ENCODE results near the gene TXNDC11.

Gene TXNDC11

DNA sequence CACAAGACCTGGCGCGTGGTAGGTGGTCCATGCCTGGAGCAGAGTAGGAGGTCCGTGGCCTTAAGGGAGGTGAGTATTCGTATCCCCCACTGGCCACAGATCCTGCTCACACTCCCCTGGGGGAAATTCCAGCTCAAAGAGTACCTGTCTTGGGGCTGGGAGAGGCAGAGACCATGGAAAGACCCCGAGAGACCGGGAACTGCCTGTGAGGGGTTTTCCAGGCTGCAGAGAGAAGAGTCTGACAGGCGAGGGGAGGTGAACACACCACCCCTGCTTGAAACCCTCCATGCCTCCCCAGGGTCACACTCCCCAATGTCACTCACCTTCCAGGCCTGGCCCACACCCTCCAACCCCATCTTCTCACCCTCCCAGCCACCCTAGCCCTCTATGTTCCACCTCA lies 87.0 kb downstream of the TXNDC11 start:
- no peak for DNase-seq

DNA sequence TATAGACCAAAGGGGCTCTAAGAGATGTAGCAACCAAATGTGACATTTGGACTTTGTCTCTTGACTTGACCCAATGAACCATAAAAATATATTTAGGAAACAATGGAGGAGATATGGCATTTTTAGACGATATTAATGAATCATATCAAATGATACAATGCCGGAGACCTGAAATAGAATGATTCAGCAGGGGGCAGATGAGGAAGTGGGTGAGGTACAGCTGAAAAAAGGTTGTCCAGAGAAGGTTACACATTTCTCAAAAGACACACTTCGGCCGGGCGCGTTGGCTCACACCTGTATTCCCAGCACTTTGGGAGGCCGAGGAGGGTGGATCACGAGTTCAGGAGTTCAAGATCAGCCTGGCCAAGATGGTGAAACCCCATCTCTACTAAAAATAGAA lies 90.9 kb downstream of the TXNDC11 start:
- no peak for DNase-seq

DNA sequence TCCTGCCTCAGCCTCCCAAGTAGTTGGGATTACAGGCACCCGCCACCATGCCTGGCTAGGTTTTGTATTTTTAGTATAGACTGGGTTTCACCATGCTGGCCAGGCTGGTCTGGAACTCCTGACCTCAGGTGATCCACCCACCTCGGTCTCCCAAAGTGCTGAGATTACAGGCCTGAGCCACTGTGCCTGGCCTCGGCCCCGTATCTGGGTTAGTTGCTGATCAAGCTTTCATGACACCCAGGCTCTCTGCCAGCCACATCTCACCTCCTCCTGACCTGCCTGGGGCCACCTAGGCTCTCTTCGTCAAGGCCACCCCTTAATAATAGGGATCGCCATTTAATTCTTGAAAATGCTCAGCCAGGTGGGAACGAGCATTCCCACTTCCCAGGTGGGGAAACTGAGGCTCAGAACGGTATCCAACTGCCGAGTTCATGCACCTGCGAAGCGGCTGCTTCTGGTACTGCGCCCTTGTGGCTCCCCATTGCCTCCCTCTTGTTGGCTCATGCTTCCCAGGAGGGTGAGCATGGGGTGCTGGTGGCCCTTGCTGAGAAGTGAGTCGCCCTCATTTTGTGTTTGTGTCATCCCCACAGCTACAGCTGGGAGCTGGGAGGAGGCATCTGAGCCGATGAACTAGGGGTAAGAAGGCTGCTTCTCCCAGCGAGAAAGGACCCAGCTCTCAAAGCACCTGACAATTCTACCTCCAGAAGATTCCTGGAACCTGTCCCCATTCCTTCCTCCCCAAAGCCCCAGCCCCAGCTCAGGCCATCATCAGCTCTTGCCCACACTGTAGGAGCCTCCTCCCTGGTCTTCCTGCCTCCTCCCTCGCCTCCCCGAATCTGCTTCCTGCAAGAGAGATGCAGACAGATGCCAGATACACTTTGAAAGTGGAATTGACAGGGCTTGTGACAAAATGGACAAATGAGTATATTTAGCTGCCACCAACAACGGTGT lies 91.7 kb downstream of the TXNDC11 start:
- DNase-seq = no peak

DNA sequence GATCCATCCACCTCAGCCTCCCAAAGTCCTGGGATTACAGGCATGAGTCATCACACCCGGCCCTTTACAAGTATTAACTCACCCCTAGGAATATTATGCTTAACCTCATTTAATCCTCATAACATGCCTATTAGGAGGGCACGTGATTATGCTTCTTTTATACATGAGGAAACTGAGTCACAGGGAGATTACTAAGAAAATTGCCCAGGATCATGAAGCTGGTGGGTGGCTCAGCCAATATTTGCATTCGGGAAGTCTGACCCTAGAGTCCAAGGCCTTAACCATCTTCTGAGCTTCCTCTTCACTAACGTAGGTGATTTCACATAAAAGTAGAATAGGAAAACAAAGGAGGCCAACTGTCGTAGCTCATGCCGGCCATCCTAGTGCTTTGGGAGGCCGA lies 93.4 kb downstream of the TXNDC11 start:
- DNase-seq = no peak

DNA sequence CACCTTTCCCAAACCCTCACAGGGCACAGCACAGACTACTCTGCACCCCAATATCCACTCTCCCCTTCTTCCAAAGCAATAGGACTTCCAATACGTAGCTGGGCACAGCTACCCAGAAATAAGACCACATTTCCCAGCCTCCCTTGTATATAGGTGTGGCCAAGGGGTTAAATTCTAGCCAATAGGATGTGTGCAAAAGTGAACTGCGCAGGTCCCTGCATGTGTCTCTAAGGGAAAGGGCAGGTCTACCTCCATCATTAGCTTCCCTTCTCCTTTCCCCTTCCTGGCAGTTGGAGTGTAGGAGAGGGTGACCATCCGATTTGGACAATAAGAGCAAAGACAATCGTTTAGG lies 99.9 kb downstream of the TXNDC11 start:
- no peak for DNase-seq

DNA sequence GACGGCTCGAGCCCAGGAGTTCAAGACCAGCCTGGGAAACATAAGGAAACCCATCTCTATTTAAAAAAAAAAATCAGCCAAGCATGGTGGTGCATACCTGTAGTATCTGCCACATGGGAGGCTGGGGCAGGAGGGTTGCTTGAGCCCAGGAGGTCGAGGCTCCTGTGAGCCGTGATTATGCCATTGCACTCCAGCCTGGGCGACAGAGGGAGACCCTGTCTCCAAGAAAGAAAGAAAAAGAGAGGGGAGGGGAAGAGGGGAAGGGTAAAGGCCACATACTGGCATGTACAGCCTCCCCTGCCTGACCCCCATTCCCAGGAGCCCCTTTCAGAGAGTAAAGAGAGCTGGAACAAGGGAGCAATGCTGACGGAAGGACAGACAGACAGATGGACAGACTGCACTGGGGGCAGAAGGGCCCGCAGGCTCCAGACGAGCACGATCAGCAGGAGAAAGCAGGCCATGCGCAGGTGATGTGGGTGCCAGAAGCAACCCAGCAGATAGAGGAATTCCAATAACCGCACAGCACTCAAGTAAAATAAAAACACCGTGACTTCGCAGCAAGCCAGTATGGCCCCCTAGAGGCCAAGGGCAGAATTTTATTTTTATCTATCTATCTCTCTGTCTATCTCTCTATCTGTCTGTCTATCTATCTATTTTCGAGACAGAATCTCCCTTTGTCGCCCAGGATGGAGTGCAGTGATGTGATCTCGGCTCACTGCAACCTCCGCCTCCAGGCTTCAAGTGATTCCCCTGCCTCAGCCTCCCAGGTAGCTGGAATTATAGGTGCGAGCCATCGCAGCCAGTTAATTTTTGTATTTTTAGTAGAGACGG lies 101.5 kb downstream of the TXNDC11 start:
- peak; percentile 58 for DNase-seq

DNA sequence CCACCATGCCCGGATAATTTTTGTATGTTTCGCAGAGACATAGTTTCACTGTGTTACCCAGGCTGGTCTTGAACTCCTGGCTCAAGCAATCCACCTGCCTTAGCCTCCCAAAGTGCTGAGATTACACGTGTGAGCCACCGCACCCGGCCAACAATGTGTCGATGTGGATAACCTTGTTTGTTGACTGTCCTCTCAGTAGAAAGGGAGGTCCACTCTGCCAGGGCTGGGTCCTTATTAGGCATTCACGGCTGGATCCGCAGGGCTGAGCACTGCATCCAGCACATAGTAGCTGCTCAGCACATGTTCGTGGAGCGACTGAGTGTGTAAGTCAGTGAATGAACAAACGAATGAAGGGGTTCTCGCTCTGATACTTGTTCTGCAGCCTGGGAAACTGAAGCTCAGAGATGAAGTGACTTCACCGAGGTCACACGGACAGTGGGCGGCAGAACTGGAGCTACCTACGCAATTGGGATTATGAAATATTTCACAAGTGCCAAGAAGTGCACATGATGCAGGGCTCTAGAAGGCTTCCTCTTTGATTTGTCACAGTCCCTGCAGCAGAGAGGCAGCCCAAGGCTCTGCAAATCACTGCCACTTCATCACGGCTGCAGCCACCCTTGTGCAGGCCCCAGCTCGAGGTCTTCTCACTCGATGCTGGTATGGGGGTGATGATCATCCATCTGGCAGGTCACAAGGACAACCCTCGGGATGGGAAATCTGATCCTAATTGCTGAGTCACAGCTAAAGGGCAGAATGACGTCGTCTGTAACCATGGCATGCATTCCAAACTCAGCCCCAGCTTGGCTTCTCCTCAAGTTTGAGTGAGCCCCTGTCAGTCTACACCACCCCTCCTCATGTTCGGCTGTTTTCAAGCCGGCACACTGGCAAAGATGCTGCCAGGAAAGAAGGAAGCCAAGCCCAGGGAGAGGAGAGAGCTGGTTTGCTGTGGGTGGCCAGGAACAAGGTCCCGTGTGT lies 102.4 kb downstream of the TXNDC11 start:
- DNase-seq = peak; percentile 86

DNA sequence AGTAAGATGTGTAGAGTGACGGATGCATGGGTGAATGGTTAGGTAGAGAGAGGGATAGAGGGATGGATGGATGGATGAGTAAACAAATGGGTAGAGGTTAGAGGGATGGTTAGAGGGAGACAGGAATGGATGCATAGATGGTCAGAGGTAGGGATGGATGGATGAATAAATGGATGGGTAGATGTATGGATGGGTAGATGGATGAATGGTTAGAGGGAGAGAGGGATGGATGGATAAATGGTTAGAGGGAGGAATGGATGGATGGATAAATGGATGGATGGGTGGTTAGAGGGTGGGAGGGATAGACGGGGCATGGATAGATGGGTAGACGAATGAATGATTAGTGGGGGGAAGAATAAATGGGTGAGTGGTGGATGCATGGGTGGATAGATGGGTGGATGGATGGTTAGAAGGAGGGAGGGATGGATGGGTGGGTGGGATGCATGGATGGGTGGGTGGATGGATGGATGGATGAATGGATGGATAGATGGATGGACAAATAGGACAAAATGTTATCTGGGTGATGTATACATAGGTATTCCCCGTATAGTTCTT lies 103.6 kb downstream of the TXNDC11 start:
- no peak for DNase-seq

DNA sequence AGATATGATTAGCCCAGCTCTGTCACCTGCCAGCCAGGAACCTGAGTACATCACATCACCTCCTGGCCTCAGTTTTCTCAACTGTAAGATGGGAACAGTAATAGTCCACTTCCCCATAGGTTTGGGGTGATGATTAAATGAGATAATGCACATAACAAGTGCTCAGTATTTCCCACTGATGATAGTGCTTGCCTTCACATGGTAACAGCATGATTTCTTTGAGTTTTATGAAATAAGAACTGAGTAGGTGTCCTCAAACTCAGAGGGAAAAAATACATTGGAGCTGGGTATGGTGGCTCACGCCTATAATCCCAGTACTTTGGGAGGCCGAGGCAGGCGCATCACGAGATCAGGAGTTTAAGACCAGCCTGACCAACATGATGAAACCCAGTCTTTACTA lies 104.5 kb downstream of the TXNDC11 start:
- DNase-seq = no peak

DNA sequence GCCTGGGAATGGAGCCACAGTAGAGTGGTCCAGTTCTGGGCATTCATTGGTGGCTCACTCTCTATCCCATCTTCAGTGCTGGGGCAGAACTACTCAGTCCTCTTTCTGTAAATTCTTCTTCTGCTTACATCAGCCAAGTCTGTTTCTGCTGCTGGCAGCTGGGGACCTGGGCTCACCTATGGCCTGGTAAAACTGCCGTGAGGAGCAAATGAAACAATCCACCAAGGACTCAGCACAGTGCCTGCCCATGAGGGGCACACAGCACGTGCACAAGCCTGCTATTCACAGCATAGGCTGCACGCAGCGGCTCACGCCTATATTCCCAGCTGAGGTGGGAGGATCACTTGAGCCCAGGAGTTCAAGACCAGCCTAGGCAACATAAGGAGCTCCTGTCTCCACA lies 105.3 kb downstream of the TXNDC11 start:
- no peak for DNase-seq

DNA sequence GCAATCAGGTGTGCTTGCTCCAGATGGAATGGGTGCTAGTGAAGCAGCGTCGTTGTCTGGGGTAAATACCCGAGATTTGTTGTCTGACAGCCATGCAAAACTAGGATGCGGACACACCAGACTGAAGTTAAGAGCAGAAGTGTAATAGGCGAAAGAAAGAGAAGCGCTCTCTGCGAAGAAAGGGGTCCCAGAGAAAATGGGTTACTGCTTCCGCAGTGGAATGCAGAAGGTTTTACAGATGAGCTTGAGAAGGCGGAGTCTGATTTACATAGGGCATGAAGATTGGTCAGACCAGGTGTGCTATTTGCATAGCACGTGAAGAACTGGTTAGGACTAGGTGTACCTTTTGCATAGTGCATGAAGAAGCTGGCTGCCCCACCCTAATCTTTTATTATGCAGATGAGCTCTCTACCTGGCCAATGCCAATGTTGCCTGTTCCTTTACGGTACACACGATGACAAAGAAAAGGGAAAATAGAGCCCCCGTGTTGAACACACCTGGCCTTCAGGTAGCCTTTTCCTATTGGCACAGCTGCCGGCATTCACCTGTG lies 106.4 kb downstream of the TXNDC11 start:
- no peak for DNase-seq

DNA sequence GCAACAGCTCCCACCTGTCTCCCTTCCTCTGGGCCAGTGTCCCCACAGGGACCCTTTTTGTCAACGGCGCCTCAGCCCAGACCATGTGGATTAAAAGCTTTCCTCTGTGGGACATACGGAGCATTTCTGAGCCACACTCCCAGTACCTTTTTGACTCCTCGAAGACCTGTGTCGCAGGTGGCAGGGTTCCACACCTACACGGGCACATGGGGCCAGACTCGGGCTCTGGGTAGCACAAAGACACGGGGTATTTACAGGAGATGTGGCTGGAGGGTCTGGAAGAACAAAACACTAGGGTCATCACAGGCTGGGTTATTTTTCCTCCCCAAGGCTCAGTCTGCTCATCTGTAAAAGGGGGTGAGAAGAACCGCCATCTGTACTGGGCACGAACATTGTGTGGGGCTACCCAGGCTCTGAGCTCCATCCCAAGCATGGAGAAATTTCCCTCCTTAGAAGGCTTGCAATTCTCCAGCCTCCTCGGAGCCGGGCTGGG lies 106.9 kb downstream of the TXNDC11 start:
- DNase-seq = no peak

DNA sequence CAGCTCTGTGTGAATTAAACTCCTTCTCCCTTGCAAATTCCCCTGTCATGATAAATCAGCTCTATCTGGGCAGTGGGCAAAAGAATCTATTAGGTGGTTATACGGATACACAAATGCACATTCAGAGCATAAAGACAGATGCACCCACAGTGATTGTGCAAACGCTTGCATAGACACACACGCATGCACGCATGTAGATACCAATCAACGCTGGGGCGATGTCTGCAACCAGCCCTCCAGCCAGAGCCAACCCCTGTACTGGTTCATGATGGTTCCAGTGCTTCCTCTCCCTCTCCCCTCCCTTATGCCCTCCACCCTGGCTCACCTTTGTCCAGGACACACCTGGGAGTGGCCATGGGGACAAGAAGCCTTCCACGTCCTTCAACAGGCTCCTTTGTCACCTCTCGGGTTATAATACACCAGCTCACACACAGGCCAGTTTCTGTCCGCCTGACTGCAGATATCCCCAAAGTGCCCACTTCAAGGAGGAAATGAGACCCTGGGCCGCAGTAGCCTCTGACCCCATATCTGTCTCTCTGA lies 107.5 kb downstream of the TXNDC11 start:
- DNase-seq = no peak

DNA sequence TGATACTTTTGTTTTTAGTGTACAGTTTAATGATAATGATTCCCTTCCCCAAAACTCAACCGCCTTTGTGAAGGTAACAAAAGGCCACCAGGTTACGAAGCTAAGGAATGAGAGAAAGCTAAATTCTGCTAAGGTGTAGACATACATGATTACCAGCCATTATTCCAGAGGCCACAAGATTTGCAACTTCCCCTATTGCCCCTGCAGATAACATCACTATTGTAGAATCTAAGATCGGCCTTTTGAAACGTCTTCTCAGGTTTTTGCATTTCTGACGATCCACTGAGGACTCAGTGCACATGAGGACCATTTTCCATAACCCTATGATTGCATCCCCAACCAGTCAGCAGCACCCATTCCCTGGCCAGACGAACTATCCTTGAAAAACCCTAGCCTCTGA lies 108.3 kb downstream of the TXNDC11 start:
- DNase-seq = no peak

DNA sequence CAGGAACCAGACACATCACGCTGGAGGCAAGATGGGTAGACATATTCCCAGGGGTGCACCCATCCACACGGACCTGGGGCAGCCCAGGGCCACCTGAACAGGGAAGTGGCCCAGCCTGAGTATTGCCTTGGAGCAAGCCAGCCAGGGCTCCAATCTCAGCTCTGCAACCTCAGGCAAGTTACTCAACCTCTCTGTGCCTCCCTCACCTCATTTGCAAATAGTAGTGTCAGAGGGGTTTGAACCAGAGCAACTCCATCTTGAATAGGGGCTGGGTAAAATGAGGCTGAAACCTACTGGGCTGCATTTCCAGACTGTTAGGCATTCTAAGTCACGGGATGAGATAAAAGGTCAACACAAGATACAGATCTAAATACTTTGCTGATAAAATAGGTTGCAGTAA lies 109.5 kb downstream of the TXNDC11 start:
- DNase-seq = no peak

DNA sequence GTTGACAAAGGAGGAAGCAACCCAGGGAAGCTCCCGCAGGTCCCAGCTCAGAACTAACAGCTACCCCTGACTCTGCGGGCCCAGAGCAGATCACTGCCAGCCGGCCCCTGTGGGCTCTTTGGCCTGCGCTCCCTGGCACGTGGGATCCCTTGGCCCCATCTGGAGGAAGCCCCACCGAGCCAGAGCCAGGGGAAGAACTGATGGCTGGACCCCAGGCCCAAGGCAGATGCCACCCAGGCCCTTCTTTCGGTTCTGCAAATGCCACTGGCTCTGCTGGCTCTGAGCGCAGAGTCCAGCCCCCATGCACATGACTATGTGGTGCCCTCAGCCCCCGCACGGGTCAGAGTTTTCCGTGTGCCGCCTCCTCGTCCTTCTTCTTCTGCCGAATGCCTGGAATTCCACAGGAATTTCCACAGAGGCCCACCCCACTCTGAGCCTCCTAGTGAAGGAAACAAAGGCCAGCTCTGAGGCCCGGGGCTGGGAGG lies 110.2 kb downstream of the TXNDC11 start:
- DNase-seq = peak; percentile 61

DNA sequence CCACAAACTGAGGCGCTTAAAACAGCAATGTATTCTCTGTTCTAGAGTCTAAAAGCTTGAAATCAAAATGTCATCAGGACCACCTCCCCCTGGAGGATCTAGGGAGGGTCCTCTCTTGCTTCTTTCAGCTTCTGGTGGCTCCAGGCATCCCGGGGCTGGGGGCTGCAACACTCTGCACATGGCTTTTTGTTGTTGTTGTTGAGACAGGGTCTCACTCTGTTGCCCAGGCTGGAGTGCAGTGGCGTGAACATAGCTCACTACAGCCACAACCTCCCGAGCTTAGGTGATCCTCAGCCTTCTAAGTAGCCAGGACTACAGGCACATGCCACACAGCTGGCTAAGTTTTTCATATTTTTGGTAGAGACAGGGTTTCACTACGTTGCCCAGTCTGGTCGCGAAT lies 111.4 kb downstream of the TXNDC11 start:
- no peak for DNase-seq

DNA sequence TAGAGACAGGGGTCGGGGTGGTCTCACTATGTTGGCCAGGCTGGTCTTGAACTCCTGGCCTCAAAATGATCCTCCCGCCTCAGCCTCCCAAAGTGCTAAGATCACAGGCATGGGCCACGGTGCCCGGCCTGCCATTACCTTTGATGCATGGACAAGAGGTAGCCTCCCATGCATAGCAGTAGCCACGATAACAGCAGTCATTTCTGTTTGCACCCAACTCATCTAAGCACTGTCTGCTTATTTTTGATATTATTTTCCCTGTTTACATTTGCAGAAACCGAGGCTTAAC lies 111.9 kb downstream of the TXNDC11 start:
- DNase-seq = no peak

DNA sequence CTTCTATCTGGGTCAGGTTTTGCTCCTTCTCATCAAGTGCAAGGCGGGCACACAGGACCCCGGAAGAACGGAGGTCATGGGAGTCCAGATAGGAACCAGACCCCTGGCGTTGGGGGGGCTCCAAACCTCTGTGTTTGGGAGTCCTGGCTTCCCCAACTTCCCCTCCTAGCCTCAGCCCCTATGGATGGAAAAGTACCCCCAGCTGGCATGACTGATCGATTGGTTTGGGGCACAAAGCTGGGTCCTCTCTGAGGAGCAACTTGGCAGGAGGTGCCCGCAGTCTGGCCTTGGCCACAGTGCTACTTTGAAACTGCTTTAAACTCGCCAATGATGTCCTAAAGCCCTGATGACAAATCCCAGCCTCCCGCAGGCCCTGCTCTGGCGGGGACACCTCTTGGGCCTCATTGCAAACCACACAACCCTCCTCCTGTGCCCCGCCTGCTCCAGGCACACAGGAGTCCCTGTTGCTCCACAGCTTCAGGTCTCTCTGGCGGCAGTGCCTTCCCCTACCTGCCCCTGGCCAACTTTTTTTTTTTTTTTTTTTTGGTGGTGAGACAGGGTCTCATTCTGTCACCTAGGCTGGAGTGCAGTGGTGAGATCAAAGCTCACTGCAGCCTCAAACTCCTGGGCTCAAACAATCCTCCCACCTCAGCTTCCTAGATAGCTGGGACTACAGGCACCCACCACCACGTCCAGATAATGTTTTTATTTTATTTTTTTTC lies 112.5 kb downstream of the TXNDC11 start:
- DNase-seq = no peak
